ENCODE results near the gene INSC. TPM values are rescaled to one million over a fixed set of nuclear protein-coding genes. Genes with fewer than 3 reads are reported as not detected.

The INSC gene
- total and polyA plus RNA-seq, 2 experiments from 2014 or later, result 0.10 TPM; not detected in 1

GRCh38 chr11:15101072-15101709 lies 13.5 kb upstream of the INSC start:
- peaks cover 20% of the 10 kb centered on the region for H3K27me3 ChIP-seq
- H3K27ac ChIP-seq, result no peak overlapping the region
- no peaks in the 10 kb centered on the region for H3K79me2 ChIP-seq
- no peak overlapping the region for H2AFZ ChIP-seq
- no peaks in the 10 kb centered on the region for H3K9me2 ChIP-seq (replicated peaks; ENCODE audit: insufficient read depth)
- H3K4me1 ChIP-seq (ENCODE audit: insufficient read depth), result no peaks in the 10 kb centered on the region
- peak; percentile 83 for DNase-seq (ENCODE audit: low spot score)
- no peaks in the 10 kb centered on the region for H4K20me1 ChIP-seq (ENCODE audit: insufficient read depth, poor library complexity, severe bottlenecking)
- peak; percentile 94 for TF ChIP-seq CTCF (IDR thresholded peaks at IDR 0.05; ENCODE audit: poor library complexity)
- no peak for TF ChIP-seq EZH2phosphoT487 (IDR thresholded peaks at IDR 0.05; ENCODE audit: low read depth, severe bottlenecking, unreplicated experiment)
- TF ChIP-seq EZH2 (IDR thresholded peaks at IDR 0.05; ENCODE audit: borderline replicate concordance), result no peak
- no peak overlapping the region for H3K4me2 ChIP-seq
- no peaks in the 10 kb centered on the region for H3K36me3 ChIP-seq (replicated peaks; ENCODE audit: insufficient read depth, low read depth)
- 23% methylated on average over 8 of the region's 8 CpGs for WGBS (ENCODE audit: low lambda C conversion rate, missing lambda C conversion rate)
- no peaks in the 10 kb centered on the region for H3K9me3 ChIP-seq (ENCODE audit: low read depth)
- H3K4me3 ChIP-seq, result no peak overlapping the region

- Histone ChIP-seq H3K4me1 (ENCODE audit: insufficient read depth) (no peaks in the 10 kb centered on the region), H3K4me2 (no peak overlapping the region), H3K27ac (no peak overlapping the region), H3K4me3 (no peak overlapping the region), H3K9me2 (replicated peaks; ENCODE audit: insufficient read depth) (no peaks in the 10 kb centered on the region), H4K20me1 (ENCODE audit: insufficient read depth, poor library complexity, severe bottlenecking) (no peaks in the 10 kb centered on the region), H3K27me3 (peaks cover 9% of the 10 kb centered on the region), H3K9me3 (ENCODE audit: low read depth) (no peaks in the 10 kb centered on the region), H2AFZ (no peak overlapping the region), H3K36me3 (replicated peaks; ENCODE audit: insufficient read depth, low read depth) (no peaks in the 10 kb centered on the region), H3K79me2 (no peaks in the 10 kb centered on the region)
- DNase-seq (ENCODE audit: low spot score), result no peak
- WGBS (ENCODE audit: low lambda C conversion rate, missing lambda C conversion rate), result 96% methylated on average over 2 of the region's 2 CpGs
- no peak for TF ChIP-seq CTCF (IDR thresholded peaks at IDR 0.05; ENCODE audit: poor library complexity)
- no peak for TF ChIP-seq EZH2phosphoT487 (IDR thresholded peaks at IDR 0.05; ENCODE audit: low read depth, severe bottlenecking, unreplicated experiment)
- TF ChIP-seq EZH2 (IDR thresholded peaks at IDR 0.05; ENCODE audit: borderline replicate concordance), result no peak
These were observed 10.6 kb upstream of the INSC start for GRCh38 chr11:15104166-15104565.

- H3K4me1 ChIP-seq (ENCODE audit: insufficient read depth), result no peaks in the 10 kb centered on the region
- no peaks in the 10 kb centered on the region for H3K36me3 ChIP-seq (replicated peaks; ENCODE audit: insufficient read depth, low read depth)
- H3K79me2 ChIP-seq, result no peaks in the 10 kb centered on the region
- H3K4me3 ChIP-seq, result no peak overlapping the region
- TF ChIP-seq EZH2phosphoT487 (IDR thresholded peaks at IDR 0.05; ENCODE audit: low read depth, severe bottlenecking, unreplicated experiment) (no peak), EZH2 (IDR thresholded peaks at IDR 0.05; ENCODE audit: borderline replicate concordance) (no peak), CTCF (IDR thresholded peaks at IDR 0.05; ENCODE audit: poor library complexity) (no peak)
- WGBS (ENCODE audit: low lambda C conversion rate, missing lambda C conversion rate), result 67% methylated on average over 8 of the region's 8 CpGs
- no peaks in the 10 kb centered on the region for H4K20me1 ChIP-seq (ENCODE audit: insufficient read depth, poor library complexity, severe bottlenecking)
- no peaks in the 10 kb centered on the region for H3K9me2 ChIP-seq (replicated peaks; ENCODE audit: insufficient read depth)
- DNase-seq (ENCODE audit: low spot score), result peak; percentile 21
- H2AFZ ChIP-seq, result no peak overlapping the region
- no peaks in the 10 kb centered on the region for H3K9me3 ChIP-seq (ENCODE audit: low read depth)
- no peak overlapping the region for H3K4me2 ChIP-seq
- no peaks in the 10 kb centered on the region for H3K27me3 ChIP-seq
- peak overlapping the region; percentile 66 for H3K27ac ChIP-seq
These were observed 8.3 kb upstream of the INSC start for GRCh38 chr11:15106201-15106965.
